Measurements from ENCODE around the gene GAPT. TPM values are rescaled to one million over a fixed set of nuclear protein-coding genes. Genes with fewer than 3 reads are reported as not detected.
"Not testable (repeated sequence)": the region's sequence is repeated elsewhere in the genome, so short reads cannot be mapped to it uniquely, and the experiment has no call there.

Gene GAPT
- total and polyA plus RNA-seq, 2 donors, result 0.79 to 3.0 TPM

DNA sequence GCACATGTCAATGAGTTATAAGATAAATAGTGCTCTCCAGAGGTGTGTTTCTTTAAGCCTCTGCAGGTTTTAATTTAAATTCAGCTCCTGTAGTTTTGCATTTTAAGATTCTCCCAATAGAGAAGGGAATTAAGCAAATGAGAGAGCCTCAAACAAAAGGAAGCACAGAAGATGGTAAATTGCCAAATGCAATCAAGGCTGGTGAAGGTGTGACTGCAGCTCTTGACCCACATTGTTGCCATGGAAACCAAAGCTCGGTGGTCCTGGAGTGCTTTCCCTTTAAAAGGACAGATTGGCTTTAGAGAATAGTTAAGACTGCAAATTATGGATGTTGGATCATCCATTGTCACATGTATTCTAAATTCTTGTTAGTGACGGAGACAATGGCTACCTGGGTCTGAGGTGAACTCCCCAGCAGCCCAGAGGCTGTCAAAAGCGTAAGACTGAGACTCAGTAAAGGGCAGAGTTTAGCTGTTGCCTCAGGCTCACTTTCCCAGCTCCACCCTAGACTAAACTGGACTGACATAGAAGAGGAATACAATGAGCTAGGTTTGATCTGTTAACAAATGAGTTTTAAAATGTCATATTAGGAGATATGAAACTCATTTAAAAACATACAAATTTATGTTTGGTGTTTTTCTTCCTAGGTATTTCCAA lies 12.3 kb downstream of the GAPT start:
- no peaks in the 10 kb centered on the region for H3K36me3 ChIP-seq (ENCODE audit: insufficient read depth)
- no peak overlapping the region for H3K27ac ChIP-seq (ENCODE audit: low read depth)
- no peaks in the 10 kb centered on the region for H3K4me1 ChIP-seq (ENCODE audit: insufficient read depth)
- 66% methylated on average over 3 of the region's 3 CpGs for WGBS
- DNase-seq (ENCODE audit: extremely low spot score), result no peak
- H3K4me3 ChIP-seq (ENCODE audit: low read depth, low read length), result no peak overlapping the region

DNA sequence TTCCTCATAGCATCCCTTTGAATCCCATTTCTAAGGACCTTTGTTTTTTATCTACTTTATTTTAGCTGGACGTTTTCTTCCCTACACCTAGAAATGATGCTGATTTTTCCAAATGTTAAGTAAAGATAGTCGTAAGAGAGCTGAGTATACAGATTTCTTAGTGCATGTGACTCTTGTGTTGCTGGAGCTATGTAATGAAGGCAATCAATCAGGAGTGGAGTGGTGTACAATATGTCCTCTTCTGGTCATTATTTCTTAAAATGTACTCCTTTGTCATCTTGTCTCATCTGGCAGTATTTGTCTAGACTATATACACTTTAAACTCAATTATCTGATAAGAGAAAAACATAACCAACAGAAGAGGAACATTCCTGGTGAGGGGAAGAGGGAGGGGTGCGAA lies 13.5 kb downstream of the GAPT start:
- DNase-seq (ENCODE audit: extremely low spot score), result no peak
- H3K4me3 ChIP-seq (ENCODE audit: low read depth, low read length), result no peak overlapping the region
- no peaks in the 10 kb centered on the region for H3K4me1 ChIP-seq (ENCODE audit: insufficient read depth)
- no peaks in the 10 kb centered on the region for H3K36me3 ChIP-seq (ENCODE audit: insufficient read depth)
- no peak overlapping the region for H3K27ac ChIP-seq (ENCODE audit: low read depth)
- WGBS, result 66% methylated on average over 3 of the region's 3 CpGs

DNA sequence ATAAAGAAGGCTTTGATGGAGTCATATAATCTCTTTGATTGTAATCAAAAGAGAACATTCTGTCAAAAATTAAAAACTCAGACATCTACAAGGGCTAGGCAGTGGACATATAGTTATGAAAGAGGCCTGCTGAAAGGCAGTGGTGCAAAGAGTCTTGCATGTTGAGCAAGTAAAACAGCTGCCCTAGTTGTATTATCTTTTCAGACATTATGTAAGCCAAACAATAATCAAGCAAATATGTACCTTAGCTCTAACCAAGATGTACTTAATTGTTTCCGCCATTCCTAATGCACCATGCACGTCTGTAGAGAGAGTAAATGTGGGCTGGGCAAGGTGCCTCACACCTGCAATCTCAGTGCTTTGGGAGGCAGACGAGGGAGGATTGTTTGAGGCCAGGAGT lies 14.3 kb downstream of the GAPT start:
- Histone ChIP-seq H3K36me3 (ENCODE audit: insufficient read depth) (no peaks in the 10 kb centered on the region), H3K4me3 (ENCODE audit: low read depth, low read length) (no peak overlapping the region), H3K4me1 (ENCODE audit: insufficient read depth) (no peaks in the 10 kb centered on the region), H3K27ac (ENCODE audit: low read depth) (no peak overlapping the region)
- no peak for DNase-seq (ENCODE audit: extremely low spot score)
- WGBS, result 55% methylated on average over 3 of the region's 3 CpGs

DNA sequence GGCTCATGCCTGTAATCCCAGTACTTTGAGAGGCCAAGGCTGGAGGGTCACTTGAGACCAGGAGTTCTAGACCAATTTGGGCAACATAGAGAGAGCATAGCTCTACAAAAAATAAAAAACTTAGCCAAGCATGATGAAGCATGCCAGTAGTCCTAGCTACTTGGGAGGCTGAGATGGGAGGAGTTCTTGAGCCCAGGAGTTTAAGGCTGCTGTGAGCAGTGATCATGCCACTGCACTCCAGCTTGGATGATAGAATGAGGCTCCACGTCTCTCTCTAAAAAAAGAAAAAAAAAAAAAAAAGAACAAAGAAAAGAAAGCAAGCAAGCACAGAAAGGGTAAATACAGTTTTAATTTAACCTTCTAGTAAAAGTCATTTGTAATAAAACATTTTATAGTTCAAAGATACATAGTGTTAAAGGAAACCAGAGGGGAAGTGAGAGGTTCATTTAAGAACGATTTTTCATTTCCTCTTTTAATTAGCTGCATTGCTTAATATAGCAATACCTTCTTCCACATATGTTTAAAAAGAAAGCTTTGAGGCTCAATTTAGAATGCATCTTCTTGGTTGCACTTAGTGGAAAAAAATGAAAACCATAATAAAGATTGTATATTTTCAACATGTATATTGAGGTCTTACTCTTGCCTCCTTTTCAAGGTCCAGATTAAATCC lies 14.9 kb downstream of the GAPT start:
- no peaks in the 10 kb centered on the region for H3K4me1 ChIP-seq (ENCODE audit: insufficient read depth)
- H3K36me3 ChIP-seq (ENCODE audit: insufficient read depth), result no peaks in the 10 kb centered on the region
- DNase-seq (ENCODE audit: extremely low spot score), result no peak
- H3K4me3 ChIP-seq (ENCODE audit: low read depth, low read length), result no peak overlapping the region
- H3K27ac ChIP-seq (ENCODE audit: low read depth), result no peak overlapping the region
- 52% methylated on average over 2 of the region's 2 CpGs for WGBS

DNA sequence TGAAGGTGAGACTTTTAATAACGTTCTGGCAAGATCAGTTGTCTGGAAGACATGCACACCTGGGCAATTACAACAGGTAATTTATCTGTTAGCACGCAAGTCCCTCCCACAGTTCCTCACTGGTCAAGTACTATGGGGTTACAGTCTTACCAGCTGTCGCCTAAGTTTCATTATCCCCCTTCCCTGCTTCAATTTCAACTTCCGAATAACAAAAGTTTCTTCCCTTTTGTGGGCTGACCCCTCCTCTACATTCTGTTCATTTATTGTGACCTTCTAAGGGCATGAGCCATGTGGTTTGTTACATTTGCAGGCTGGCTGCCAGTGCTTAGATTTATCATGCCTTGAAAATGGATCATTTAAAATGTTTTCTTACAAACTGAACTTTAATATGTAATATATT lies 16.5 kb downstream of the GAPT start:
- Histone ChIP-seq H3K4me1 (ENCODE audit: insufficient read depth) (no peaks in the 10 kb centered on the region), H3K27ac (ENCODE audit: low read depth) (no peak overlapping the region), H3K36me3 (ENCODE audit: insufficient read depth) (no peaks in the 10 kb centered on the region), H3K4me3 (ENCODE audit: low read depth, low read length) (no peak overlapping the region)
- no peak for DNase-seq (ENCODE audit: extremely low spot score)
- WGBS, result 71% methylated on average over 4 of the region's 4 CpGs

DNA sequence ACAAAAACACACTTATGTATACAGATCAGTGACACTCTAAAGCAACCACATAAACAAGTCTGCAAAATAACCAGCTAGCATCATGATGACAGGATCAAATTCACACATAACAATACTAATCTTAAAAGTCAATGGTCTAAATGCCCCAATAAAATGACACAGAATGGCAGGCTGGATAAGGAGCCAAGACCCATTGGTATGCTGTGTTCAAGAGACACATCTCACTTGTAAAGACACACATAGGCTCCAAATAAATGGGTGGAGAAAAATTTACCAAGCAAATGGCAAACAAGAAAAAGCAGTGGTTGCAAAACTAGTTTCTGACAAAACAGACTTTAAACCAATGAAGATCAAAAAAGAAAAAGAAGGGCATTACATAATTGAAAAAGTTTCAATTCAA lies 26.0 kb downstream of the GAPT start:
- Histone ChIP-seq H3K4me3 (ENCODE audit: low read depth, low read length) (no peak overlapping the region), H3K4me1 (ENCODE audit: insufficient read depth) (no peaks in the 10 kb centered on the region)
- no peak for DNase-seq (ENCODE audit: extremely low spot score)

DNA sequence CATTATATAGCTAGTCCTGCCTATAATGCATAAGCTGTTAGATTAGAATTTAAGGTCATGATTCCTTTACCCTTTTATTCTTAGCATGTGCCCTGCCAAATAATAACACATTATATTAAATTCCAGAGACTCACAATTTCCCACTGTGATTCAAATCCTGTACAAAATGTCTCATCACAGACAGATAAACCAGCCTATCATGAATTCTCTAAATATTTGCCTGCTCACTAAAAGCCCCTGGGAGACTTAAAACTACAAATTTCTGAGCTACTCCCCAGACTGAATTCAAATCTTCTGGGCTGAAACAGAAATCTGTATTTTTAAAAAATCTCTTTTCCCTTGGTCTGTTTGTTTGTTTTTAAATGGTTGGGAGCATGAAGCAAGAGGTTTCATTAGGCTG lies 32.7 kb downstream of the GAPT start:
- Histone ChIP-seq H3K27ac (ENCODE audit: low read depth) (no peak overlapping the region), H3K4me1 (ENCODE audit: insufficient read depth) (no peaks in the 10 kb centered on the region), H3K36me3 (ENCODE audit: insufficient read depth) (no peaks in the 10 kb centered on the region)

More for the DNA sequence above, 26.0 kb downstream of the GAPT start:
- Histone ChIP-seq H3K36me3 (ENCODE audit: insufficient read depth) (no peaks in the 10 kb centered on the region), H3K27ac (ENCODE audit: low read depth) (no peak overlapping the region)

DNA sequence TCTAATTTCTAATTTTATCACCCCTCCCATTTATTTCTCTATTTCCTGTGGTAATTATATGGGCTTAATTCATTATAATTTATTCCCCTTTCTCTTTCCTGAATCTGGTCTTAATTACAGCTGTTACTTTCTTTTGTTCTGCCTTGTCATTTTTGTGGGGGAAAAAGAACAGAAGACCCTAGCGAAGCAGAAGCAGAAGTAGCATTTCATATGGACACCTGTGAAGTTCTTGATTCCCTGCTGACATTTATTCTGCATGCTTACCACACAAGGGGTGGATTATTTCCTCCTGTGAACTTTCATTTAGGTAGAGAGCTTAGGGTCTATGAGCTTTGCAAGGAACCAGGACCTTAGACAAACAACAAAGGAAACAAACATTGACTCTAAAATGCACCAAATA lies 33.3 kb downstream of the GAPT start:
- Histone ChIP-seq H3K4me3 (ENCODE audit: low read depth, low read length) (no peak overlapping the region), H3K4me1 (ENCODE audit: insufficient read depth) (no peaks in the 10 kb centered on the region), H3K27ac (ENCODE audit: low read depth) (no peak overlapping the region), H3K36me3 (ENCODE audit: insufficient read depth) (no peaks in the 10 kb centered on the region)
- 69% methylated on average over 1 of the region's 1 CpG for WGBS
- DNase-seq (ENCODE audit: extremely low spot score), result no peak

More for the DNA sequence above, 32.7 kb downstream of the GAPT start:
- no peak overlapping the region for H3K4me3 ChIP-seq (ENCODE audit: low read depth, low read length)
- no peak for DNase-seq (ENCODE audit: extremely low spot score)

DNA sequence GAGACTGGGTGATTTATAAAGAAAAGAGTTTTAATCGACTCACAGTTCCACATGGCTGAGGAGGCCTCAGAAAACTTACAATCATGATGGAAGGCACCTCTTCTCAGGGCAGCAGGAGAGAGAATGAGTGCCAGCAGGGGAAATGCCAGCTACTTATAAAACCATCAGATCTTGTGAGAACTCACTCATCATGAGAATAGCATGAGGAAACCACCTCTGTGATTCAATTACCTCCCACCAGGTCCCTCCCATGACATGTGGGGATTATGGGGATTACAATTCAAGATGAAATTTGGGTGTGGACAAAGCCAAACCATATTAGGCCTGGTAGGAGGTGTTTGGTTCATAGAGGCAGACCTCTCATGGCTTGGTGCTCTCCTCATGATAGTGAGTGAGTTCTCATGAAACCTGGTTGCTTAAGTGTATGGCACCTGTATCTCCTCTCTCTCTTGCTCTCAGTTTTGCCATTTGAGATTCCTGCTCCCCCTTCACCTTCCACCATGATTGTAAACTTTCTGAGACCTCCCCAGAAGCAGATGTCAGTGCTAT lies 39.8 kb downstream of the GAPT start:
- DNase-seq (ENCODE audit: extremely low spot score), result no peak
- 91% methylated on average over 1 of the region's 1 CpG for WGBS
- no peak overlapping the region for H3K27ac ChIP-seq (ENCODE audit: low read depth)
- no peaks in the 10 kb centered on the region for H3K36me3 ChIP-seq (ENCODE audit: insufficient read depth)
- no peaks in the 10 kb centered on the region for H3K4me1 ChIP-seq (ENCODE audit: insufficient read depth)
- H3K4me3 ChIP-seq (ENCODE audit: low read depth, low read length), result no peak overlapping the region

DNA sequence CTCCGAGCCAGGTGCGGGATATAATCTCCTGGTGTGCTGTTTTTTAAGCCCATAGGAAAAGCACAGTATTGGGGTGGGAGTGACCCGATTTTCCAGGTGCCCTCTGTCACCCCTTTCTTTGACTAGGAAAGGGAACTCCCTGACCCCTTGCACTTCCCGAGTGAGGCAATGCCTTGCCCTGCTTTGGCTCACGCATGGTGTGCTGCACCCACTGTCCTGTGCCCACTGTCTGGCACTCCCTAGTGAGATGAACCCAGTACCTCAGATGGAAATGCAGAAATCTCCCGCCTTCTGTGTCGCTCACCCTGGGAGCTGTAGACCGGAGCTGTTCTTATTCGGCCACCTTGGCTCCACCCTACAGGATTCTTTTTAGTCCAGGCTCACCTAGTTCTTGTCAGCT lies 50.7 kb downstream of the GAPT start:
- not testable (repeated sequence) for H3K36me3 ChIP-seq (ENCODE audit: insufficient read depth); H3K27ac ChIP-seq (ENCODE audit: low read depth); DNase-seq (ENCODE audit: extremely low spot score); H3K4me3 ChIP-seq (ENCODE audit: low read depth, low read length); H3K4me1 ChIP-seq (ENCODE audit: insufficient read depth)
- 86% methylated on average over 9 of the region's 9 CpGs for WGBS

DNA sequence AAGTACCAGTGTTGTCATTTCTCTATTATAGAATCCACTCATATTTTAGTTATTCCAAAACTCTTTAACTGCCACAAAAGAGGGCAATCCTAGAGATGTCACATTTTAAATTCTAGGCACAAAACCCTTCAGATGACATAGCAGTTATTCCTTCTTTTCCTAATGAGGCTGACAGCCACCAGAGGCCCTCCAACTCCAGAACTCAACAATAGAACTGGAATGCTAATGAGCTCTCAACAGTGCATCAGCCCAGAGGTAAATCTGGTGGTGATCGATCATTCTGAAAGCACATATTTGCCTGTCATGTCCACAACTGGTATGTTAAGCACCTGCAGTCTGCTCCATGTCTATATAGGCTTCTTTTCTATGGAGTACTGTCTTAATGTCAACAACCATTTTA lies 51.5 kb downstream of the GAPT start:
- DNase-seq (ENCODE audit: extremely low spot score), result no peak

DNA sequence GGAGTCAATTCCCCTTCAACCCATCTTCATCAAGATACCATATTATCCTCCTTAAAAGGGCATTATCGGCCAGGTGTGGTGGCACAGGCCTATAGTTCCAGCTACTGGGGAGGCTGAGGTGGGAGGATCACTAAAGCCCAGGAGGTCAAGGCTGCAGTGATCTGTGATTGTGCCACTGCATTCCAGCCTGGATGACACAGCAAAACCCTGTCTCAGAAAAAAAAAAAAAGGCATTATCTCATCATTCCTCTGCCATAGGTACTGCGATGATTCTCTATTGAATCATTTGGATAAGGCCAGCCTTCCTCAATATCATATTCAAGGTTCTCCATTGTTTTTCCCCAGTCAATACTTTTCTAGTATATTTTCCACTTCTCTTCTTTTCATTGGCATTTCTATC lies 52.5 kb downstream of the GAPT start:
- Histone ChIP-seq H3K4me1 (ENCODE audit: insufficient read depth) (no peaks in the 10 kb centered on the region), H3K36me3 (ENCODE audit: insufficient read depth) (no peaks in the 10 kb centered on the region), H3K27ac (ENCODE audit: low read depth) (no peak overlapping the region), H3K4me3 (ENCODE audit: low read depth, low read length) (no peak overlapping the region)
- 93% methylated on average over 2 of the region's 2 CpGs for WGBS
- DNase-seq (ENCODE audit: extremely low spot score), result no peak

More for the DNA sequence above, 51.5 kb downstream of the GAPT start:
- 91% methylated on average over 1 of the region's 1 CpG for WGBS
- no peaks in the 10 kb centered on the region for H3K36me3 ChIP-seq (ENCODE audit: insufficient read depth)
- H3K4me3 ChIP-seq (ENCODE audit: low read depth, low read length), result no peak overlapping the region
- no peak overlapping the region for H3K27ac ChIP-seq (ENCODE audit: low read depth)
- no peaks in the 10 kb centered on the region for H3K4me1 ChIP-seq (ENCODE audit: insufficient read depth)

DNA sequence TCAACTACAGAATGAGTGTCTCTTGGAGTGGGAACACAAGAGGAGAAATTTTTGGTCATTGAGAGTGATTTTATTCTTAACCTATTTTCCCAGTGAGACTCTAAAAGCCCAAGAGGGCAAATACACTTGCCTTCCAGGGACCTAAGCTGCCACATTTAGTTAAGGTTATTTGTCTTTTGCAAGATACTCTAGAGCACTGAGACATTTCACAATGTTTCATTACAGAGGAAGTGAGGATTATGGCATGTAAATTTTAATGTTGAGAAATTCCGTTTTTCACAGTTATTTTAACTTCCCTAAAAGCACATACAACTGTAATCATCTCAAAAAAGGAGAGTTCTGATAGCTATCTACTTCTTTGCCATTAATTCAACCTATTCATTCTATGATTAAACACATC lies 53.0 kb downstream of the GAPT start:
- 31% methylated on average over 1 of the region's 1 CpG for WGBS
- Histone ChIP-seq H3K4me3 (ENCODE audit: low read depth, low read length) (no peak overlapping the region), H3K27ac (ENCODE audit: low read depth) (no peak overlapping the region), H3K36me3 (ENCODE audit: insufficient read depth) (no peaks in the 10 kb centered on the region), H3K4me1 (ENCODE audit: insufficient read depth) (no peaks in the 10 kb centered on the region)
- DNase-seq (ENCODE audit: extremely low spot score), result no peak

DNA sequence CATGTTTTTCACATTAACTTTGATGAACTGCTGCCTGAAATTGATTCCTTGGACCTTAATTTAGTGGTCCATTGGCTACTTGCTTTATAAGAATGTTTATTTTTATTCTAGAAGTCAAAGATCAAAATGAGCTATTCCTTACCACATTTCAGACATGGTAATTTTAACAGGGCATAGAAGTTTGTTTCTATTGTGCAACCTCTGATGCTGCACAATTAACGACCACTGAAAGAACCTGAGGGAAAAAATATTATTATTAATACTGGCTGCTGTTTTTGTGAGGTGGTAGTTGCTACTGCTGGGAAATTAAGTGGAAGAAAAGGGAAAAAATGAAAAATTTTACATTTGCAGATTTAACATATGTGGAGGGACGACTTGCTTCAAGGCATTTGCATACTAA lies 53.7 kb downstream of the GAPT start:
- Histone ChIP-seq H3K27ac (ENCODE audit: low read depth) (no peak overlapping the region), H3K36me3 (ENCODE audit: insufficient read depth) (no peaks in the 10 kb centered on the region), H3K4me3 (ENCODE audit: low read depth, low read length) (no peak overlapping the region), H3K4me1 (ENCODE audit: insufficient read depth) (no peaks in the 10 kb centered on the region)
- 79% methylated on average over 2 of the region's 2 CpGs for WGBS
- no peak for DNase-seq (ENCODE audit: extremely low spot score)

Data from urinary bladder (tissue), 4 donors.